SU-DHL-6 (cell line): Measurements from ENCODE around the gene RARS1.

Experiments used
- H2AFZ ChIP-seq: fragments of 200-600 bp; sonication (generic); 2 replicates; pipeline ENCODE4 v1.6.1; 2014; ENCODE audit warnings: low read depth, mild to moderate bottlenecking, moderate library complexity, mixed read lengths, antibody characterized with exemption, low read length; ENCODE audit not compliant: severe bottlenecking
- H3F3A ChIP-seq: fragments of 200-600 bp; shearing (Covaris generic); 2 replicates; pipeline ENCODE4 v1.6.0; 2016; ENCODE audit warnings: antibody characterized with exemption, mild to moderate bottlenecking; ENCODE audit not compliant: insufficient read depth
- H3K27ac ChIP-seq: fragments of 200-600 bp; sonication (generic); 2 replicates; pipeline ENCODE4 v1.5.1; 2016; ENCODE audit warnings: low read depth, mild to moderate bottlenecking, low read length, moderate library complexity, mixed read lengths
- H3K27me3 ChIP-seq: fragments of 200-600 bp; sonication (generic), shearing (Covaris generic); 2 replicates; pipeline ENCODE4 v1.6.0; 2014; ENCODE audit warnings: mild to moderate bottlenecking, low read length
- H3K36me3 ChIP-seq: fragments of 200-600 bp; sonication (generic); 2 replicates; pipeline ENCODE4 v1.6.1; 2014; ENCODE audit warnings: mild to moderate bottlenecking, low read length, mixed read lengths
- H3K4me2 ChIP-seq: fragments of 300-600, 200-600 bp; shearing (Covaris generic), sonication (generic); 2 replicates; pipeline ENCODE4 v1.6.0; 2014; ENCODE audit warnings: low read length, low read depth, mild to moderate bottlenecking; ENCODE audit not compliant: poor library complexity, severe bottlenecking
- H3K4me3 ChIP-seq: fragments of 200-600 bp; sonication (generic); 2 replicates; pipeline ENCODE4 v1.5.1; 2014; ENCODE audit warnings: antibody characterized with exemption, low read length, mild to moderate bottlenecking, mixed read lengths; ENCODE audit not compliant: insufficient read depth, poor library complexity, severe bottlenecking
- H3K79me2 ChIP-seq: fragments of 200-600 bp; sonication (generic); 2 replicates; pipeline ENCODE4 v1.6.1; 2014; ENCODE audit warnings: mild to moderate bottlenecking, low read length, moderate library complexity; ENCODE audit not compliant: insufficient read depth
- H3K9ac ChIP-seq: fragments of 200-600 bp; sonication (generic); 2 replicates; pipeline ENCODE4 v1.7.0; 2014; ENCODE audit warnings: mild to moderate bottlenecking, low read length
- H3K9me2 ChIP-seq: fragments of 200-600 bp; sonication (generic); replicated peaks from 2 replicates; pipeline ENCODE4 v1.6.1; 2014; ENCODE audit warnings: low read length; ENCODE audit not compliant: insufficient read depth
- H3K9me3 ChIP-seq: fragments of 200-600 bp; sonication (generic); 2 replicates; pipeline ENCODE4 v1.6.1; 2014; ENCODE audit warnings: low read length, mixed read lengths; ENCODE audit not compliant: insufficient read depth
- H4K20me1 ChIP-seq: fragments of 200-600 bp; sonication (generic); 2 replicates; pipeline ENCODE4 v1.6.1; 2014; ENCODE audit warnings: low read depth, mild to moderate bottlenecking, antibody characterized with exemption, low read length, moderate library complexity, mixed read lengths
- CTCF ChIP-seq: fragments of 200-600 bp; sonication (generic); IDR thresholded peaks from one replicate; pipeline ENCODE4 v1.5.1; 2017; ENCODE audit warnings: antibody characterized with exemption, mild to moderate bottlenecking, low read length, moderate library complexity; ENCODE audit not compliant: insufficient read depth, poor library complexity, severe bottlenecking
- EZH2phosphoT487 ChIP-seq: fragments of 200-600 bp; sonication (generic), shearing (Covaris generic); conservative IDR thresholded peaks from 2 replicates; pipeline ENCODE4 v1.6.1; 2018; ENCODE audit warnings: mild to moderate bottlenecking, antibody characterized with exemption, low read length, moderate library complexity, mixed read lengths

RARS1 gene

GRCh38 chr5:168537176-168537575 is 50.9 kb downstream of the RARS1 start:
- Histone ChIP-seq H3F3A (no peaks in the 10 kb centered on the region), H3K9me2 (no peaks in the 10 kb centered on the region), H3K4me2 (no peak overlapping the region), H3K9ac (no peak overlapping the region), H3K4me3 (no peak overlapping the region), H2AFZ (no peak overlapping the region), H4K20me1 (no peaks in the 10 kb centered on the region), H3K27ac (no peak overlapping the region), H3K27me3 (no peaks in the 10 kb centered on the region), H3K36me3 (no peaks in the 10 kb centered on the region), H3K9me3 (no peaks in the 10 kb centered on the region), H3K79me2 (no peaks in the 10 kb centered on the region)
- TF ChIP-seq CTCF (no peak), EZH2phosphoT487 (no peak)

- Histone ChIP-seq H3K4me3 (no peak overlapping the region), H3F3A (0 out of 2 replicates have a peak, but pooled peaks cover 4% of the 10 kb centered on the region), H3K4me2 (no peak overlapping the region), H2AFZ (no peak overlapping the region), H3K9ac (no peak overlapping the region), H3K27ac (no peak overlapping the region), H4K20me1 (0 out of 2 replicates have a peak, but pooled peaks cover 8% of the 10 kb centered on the region), H3K9me2 (no peaks in the 10 kb centered on the region), H3K36me3 (peaks cover 44% of the 10 kb centered on the region), H3K27me3 (no peaks in the 10 kb centered on the region), H3K9me3 (no peaks in the 10 kb centered on the region), H3K79me2 (peaks cover 5% of the 10 kb centered on the region)
- TF ChIP-seq CTCF = no peak
- no peak for TF ChIP-seq EZH2phosphoT487
Observed at GRCh38 chr5:168549554-168549953, 63.3 kb downstream of the RARS1 start.

GRCh38 chr5:168550656-168551055 is 64.4 kb downstream of the RARS1 start:
- TF ChIP-seq EZH2phosphoT487 = no peak
- no peak for TF ChIP-seq CTCF
- no peaks in the 10 kb centered on the region for H3K9me3 ChIP-seq
- no peak overlapping the region for H3K4me2 ChIP-seq
- H3K79me2 ChIP-seq = peaks cover 5% of the 10 kb centered on the region
- no peaks in the 10 kb centered on the region for H3K9me2 ChIP-seq
- 0 out of 2 replicates have a peak, but pooled peaks cover 8% of the 10 kb centered on the region for H4K20me1 ChIP-seq
- H3K36me3 ChIP-seq = peaks cover 49% of the 10 kb centered on the region
- no peak overlapping the region for H3K27ac ChIP-seq
- no peaks in the 10 kb centered on the region for H3F3A ChIP-seq
- no peak overlapping the region for H3K9ac ChIP-seq
- H3K27me3 ChIP-seq = no peaks in the 10 kb centered on the region
- no peak overlapping the region for H3K4me3 ChIP-seq
- no peak overlapping the region for H2AFZ ChIP-seq
